MM.1S (cell line): ENCODE data around the gene FN3K.

ENCODE experiments used
- DNase-seq: peaks from one replicate; pipeline ENCODE4 v3.0.0-alpha.2; 2015
- H2AFZ ChIP-seq: fragments of 300-600 bp; sonication (generic); 2 replicates; pipeline ENCODE4 v1.6.0; 2016; ENCODE audit warnings: antibody characterized with exemption, low read length
- H3F3A ChIP-seq: fragments of 300-600 bp; sonication (generic); 2 replicates; pipeline ENCODE4 v1.6.1; 2016; ENCODE audit warnings: mild to moderate bottlenecking, antibody characterized with exemption, low read length, moderate library complexity, mixed read lengths; ENCODE audit not compliant: insufficient read depth
- H3K27ac ChIP-seq: fragments of 300-600 bp; sonication (generic); 2 replicates; pipeline ENCODE4 v1.5.1; 2016; ENCODE audit warnings: mild to moderate bottlenecking, low read length
- H3K27me3 ChIP-seq: fragments of 300-600 bp; sonication (generic); replicated peaks from 2 replicates; pipeline ENCODE4 v1.6.0; 2016; ENCODE audit warnings: low read length; ENCODE audit not compliant: insufficient read depth
- H3K36me3 ChIP-seq: fragments of 300-600 bp; sonication (generic); replicated peaks from 2 replicates; pipeline ENCODE4 v1.6.1; 2016; ENCODE audit warnings: mild to moderate bottlenecking, low read length, mixed read lengths; ENCODE audit not compliant: insufficient read depth
- H3K4me1 ChIP-seq: fragments of 300-600 bp; sonication (generic); 2 replicates; pipeline ENCODE4 v1.6.1; 2016; ENCODE audit warnings: low read length, mixed read lengths
- H3K4me2 ChIP-seq: fragments of 300-600 bp; sonication (generic); 2 replicates; pipeline ENCODE4 v1.6.0; 2016; ENCODE audit warnings: low read depth, low read length
- H3K4me3 ChIP-seq: fragments of 300-600 bp; sonication (generic); 2 replicates; pipeline ENCODE4 v1.5.1; 2016; ENCODE audit warnings: low read length, mixed read lengths
- H3K79me2 ChIP-seq: fragments of 300-600 bp; sonication (generic); 2 replicates; pipeline ENCODE4 v1.6.1; 2016; ENCODE audit warnings: mixed run types, low read length, mixed read lengths
- H3K9ac ChIP-seq: fragments of 300-600 bp; sonication (generic); 2 replicates; pipeline ENCODE4 v1.6.1; 2016; ENCODE audit warnings: low read length, mixed read lengths
- H3K9me2 ChIP-seq: fragments of 300-600 bp; sonication (generic); replicated peaks from 2 replicates; pipeline ENCODE4 v1.6.1; 2016; ENCODE audit warnings: mild to moderate bottlenecking, low read length, mixed read lengths; ENCODE audit not compliant: insufficient read depth
- H3K9me3 ChIP-seq: fragments of 300-600 bp; sonication (generic); replicated peaks from 2 replicates; pipeline ENCODE4 v1.6.1; 2016; ENCODE audit warnings: mild to moderate bottlenecking, low read length, mixed read lengths; ENCODE audit not compliant: insufficient read depth
- H4K20me1 ChIP-seq: fragments of 300-600 bp; sonication (generic); 2 replicates; pipeline ENCODE4 v1.6.1; 2016; ENCODE audit warnings: mild to moderate bottlenecking, low read length, moderate library complexity, mixed read lengths; ENCODE audit not compliant: insufficient read depth
- EZH2 ChIP-seq: fragments of 300-600 bp; sonication (generic); optimal IDR thresholded peaks from 2 replicates; pipeline ENCODE3; 2017; ENCODE audit warnings: low read depth, mild to moderate bottlenecking, antibody characterized with exemption, low read length, mixed read lengths
- EZH2phosphoT487 ChIP-seq: fragments of 300-600 bp; sonication (generic); IDR thresholded peaks from 2 replicates; pipeline ENCODE4 v1.6.1; 2018; ENCODE audit warnings: antibody characterized with exemption, low read length
- TF ChIP-seq, protein P1 (sequence below): fragments of 300-600 bp; sonication (generic); IDR thresholded peaks from 2 replicates; pipeline ENCODE4 v1.5.1; 2016; ENCODE audit warnings: antibody characterized with exemption, low read length, mixed read lengths

FN3K gene

DNA sequence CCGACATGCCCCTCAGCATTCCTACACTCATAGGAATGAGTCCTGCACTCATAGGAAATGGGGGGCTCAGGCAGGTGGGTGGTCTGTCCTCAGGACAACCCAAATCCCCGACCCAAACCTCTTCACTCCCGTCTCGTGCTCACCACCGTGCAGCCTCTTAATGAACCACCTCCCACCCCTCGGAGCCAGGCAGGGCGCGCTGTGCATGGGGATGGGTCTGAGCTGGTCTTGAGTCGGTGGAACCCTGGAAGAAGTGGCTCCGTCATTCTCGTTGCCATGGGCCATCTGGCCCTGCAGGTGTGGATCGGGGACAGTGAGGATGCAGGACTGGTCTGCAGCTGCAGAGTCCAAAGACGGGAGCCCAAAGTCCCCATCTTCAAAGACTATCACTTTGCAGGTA lies 30.5 kb upstream of the FN3K start:
- H3K9me2 ChIP-seq: no peaks in the 10 kb centered on the region
- H3K4me2 ChIP-seq: no peak overlapping the region
- H3K4me3 ChIP-seq: no peak overlapping the region
- H3K27ac ChIP-seq: no peak overlapping the region
- H3K79me2 ChIP-seq: no peaks in the 10 kb centered on the region
- no peak for DNase-seq
- no peaks in the 10 kb centered on the region for H3K9me3 ChIP-seq
- H3K27me3 ChIP-seq: no peaks in the 10 kb centered on the region
- TF ChIP-seq, protein P1, sequence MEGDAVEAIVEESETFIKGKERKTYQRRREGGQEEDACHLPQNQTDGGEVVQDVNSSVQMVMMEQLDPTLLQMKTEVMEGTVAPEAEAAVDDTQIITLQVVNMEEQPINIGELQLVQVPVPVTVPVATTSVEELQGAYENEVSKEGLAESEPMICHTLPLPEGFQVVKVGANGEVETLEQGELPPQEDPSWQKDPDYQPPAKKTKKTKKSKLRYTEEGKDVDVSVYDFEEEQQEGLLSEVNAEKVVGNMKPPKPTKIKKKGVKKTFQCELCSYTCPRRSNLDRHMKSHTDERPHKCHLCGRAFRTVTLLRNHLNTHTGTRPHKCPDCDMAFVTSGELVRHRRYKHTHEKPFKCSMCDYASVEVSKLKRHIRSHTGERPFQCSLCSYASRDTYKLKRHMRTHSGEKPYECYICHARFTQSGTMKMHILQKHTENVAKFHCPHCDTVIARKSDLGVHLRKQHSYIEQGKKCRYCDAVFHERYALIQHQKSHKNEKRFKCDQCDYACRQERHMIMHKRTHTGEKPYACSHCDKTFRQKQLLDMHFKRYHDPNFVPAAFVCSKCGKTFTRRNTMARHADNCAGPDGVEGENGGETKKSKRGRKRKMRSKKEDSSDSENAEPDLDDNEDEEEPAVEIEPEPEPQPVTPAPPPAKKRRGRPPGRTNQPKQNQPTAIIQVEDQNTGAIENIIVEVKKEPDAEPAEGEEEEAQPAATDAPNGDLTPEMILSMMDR: no peak
- TF ChIP-seq EZH2phosphoT487 (no peak), EZH2 (no peak)
- no peaks in the 10 kb centered on the region for H4K20me1 ChIP-seq
- H3F3A ChIP-seq: peaks cover 15% of the 10 kb centered on the region
- no peak overlapping the region for H3K9ac ChIP-seq
- peaks cover 9% of the 10 kb centered on the region for H3K4me1 ChIP-seq
- no peaks in the 10 kb centered on the region for H3K36me3 ChIP-seq
- H2AFZ ChIP-seq: no peak overlapping the region

DNA sequence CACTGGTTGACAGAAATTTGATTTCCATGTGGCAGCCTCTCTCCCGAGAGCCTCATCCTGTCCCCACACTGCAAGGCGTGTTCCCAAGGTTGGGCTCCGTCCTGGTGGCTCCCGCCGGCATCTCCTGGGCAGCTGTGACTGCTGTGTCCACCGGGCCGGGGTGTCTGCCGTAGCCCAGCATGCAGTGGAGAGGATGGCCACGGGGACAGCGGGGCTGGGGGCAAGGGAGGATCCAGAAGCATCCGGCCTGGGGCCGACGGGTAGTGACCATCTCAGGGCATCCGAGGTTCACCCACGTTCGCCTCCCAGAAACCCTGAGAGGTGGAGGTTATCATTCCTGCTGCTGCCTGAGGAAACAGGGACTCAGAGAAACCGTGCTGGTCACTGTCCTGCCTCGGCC lies 29.7 kb upstream of the FN3K start:
- no peak overlapping the region for H3K27ac ChIP-seq
- no peaks in the 10 kb centered on the region for H3K9me3 ChIP-seq
- TF ChIP-seq EZH2phosphoT487 (no peak), EZH2 (no peak)
- TF ChIP-seq, protein P1: no peak
- H2AFZ ChIP-seq: no peak overlapping the region
- H3F3A ChIP-seq: peaks cover 15% of the 10 kb centered on the region
- H4K20me1 ChIP-seq: no peaks in the 10 kb centered on the region
- H3K36me3 ChIP-seq: no peaks in the 10 kb centered on the region
- DNase-seq: no peak
- no peaks in the 10 kb centered on the region for H3K79me2 ChIP-seq
- H3K9ac ChIP-seq: no peak overlapping the region
- H3K4me3 ChIP-seq: no peak overlapping the region
- H3K9me2 ChIP-seq: no peaks in the 10 kb centered on the region
- H3K4me2 ChIP-seq: no peak overlapping the region
- peaks cover 9% of the 10 kb centered on the region for H3K4me1 ChIP-seq
- H3K27me3 ChIP-seq: no peaks in the 10 kb centered on the region

DNA sequence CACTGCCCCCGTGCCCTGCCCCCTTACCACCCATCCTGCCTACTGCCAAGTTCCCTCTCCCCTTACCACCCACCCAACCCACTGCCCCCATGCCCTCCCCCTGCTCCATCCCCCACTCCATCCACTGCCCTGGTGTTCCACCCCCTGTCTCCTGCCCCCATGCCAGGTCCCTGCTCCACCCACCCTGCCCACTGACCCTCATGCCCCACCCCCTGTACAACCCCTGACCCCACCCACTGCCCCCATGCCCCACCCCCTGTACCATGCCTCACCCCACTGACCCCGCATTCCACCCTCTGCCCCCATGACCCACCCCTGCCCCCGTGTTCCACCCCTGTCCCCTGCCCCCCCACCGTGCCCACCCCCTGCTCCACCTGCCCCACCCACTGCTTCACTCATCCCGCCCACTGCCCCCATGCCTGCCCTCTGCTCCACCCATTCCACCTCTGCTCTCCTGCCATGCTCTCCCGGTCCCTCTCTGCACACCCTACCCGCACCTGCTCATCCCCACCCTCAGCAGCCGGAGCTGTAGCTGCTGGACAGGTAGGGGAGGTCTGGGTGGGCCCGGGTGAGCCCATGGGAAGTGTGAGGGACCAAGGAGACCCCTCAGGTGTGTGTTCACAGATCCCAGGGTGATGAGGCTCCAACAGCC lies 26.3 kb upstream of the FN3K start:
- H4K20me1 ChIP-seq: no peaks in the 10 kb centered on the region
- no peaks in the 10 kb centered on the region for H3K36me3 ChIP-seq
- DNase-seq: no peak
- H3K4me2 ChIP-seq: no peak overlapping the region
- H3K27me3 ChIP-seq: no peaks in the 10 kb centered on the region
- H2AFZ ChIP-seq: no peak overlapping the region
- peaks cover 15% of the 10 kb centered on the region for H3F3A ChIP-seq
- TF ChIP-seq EZH2phosphoT487: no peak
- TF ChIP-seq EZH2: no peak
- TF ChIP-seq, protein P1: no peak
- no peaks in the 10 kb centered on the region for H3K9me2 ChIP-seq
- no peaks in the 10 kb centered on the region for H3K79me2 ChIP-seq
- H3K27ac ChIP-seq: no peak overlapping the region; the same call in 1 of the 2 replicates
- no peaks in the 10 kb centered on the region for H3K9me3 ChIP-seq
- H3K9ac ChIP-seq: no peak overlapping the region
- peaks cover 9% of the 10 kb centered on the region for H3K4me1 ChIP-seq
- H3K4me3 ChIP-seq: no peak overlapping the region
